ENCODE measurements around the gene TM6SF1.

The TM6SF1 gene

DNA sequence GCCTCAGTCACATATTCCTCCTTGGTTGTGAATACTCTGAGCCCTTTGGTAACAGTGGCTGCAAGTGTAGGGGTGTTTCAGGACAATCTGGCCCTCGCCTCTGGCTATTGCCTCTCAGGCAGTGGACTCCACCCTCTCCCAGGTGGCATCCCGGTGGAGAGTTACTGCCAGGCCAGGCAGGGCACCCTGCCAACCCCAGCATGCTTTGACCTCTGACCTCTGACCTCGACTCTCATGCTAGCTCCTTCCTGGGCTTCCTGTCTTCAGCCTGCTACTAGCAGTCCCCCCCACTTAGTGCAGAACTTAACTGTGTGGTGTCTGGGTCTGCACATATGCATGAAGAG is 5.5 kb downstream of the TM6SF1 start:
- Histone ChIP-seq H3K23ac (ENCODE audit: low read depth, low read length, poor library complexity) (no peak overlapping the region), H3K9ac (ENCODE audit: low read depth, low read length, poor library complexity) (no peak overlapping the region), H3K14ac (ENCODE audit: low read length) (no peak overlapping the region), H2AK5ac (ENCODE audit: low read depth, low read length) (no peak overlapping the region), H4K8ac (ENCODE audit: low read depth, low read length) (no peak overlapping the region), H3K4me1 (ENCODE audit: control insufficient read depth in 2 of 2, insufficient read depth in 1 of 2, low read depth in 1 of 2, low read length in 2 of 2) (peaks cover 0 to 3% of the 10 kb centered on the region in 2 donors), H3K79me1 (ENCODE audit: low read depth, low read length) (peaks cover 2% of the 10 kb centered on the region), H3K4me2 (ENCODE audit: insufficient read depth, low read length, poor library complexity, severe bottlenecking) (no peak overlapping the region), H4K91ac (ENCODE audit: low read depth, low read length, poor library complexity) (no peak overlapping the region), H2BK120ac (ENCODE audit: low read depth, low read length) (no peak overlapping the region), H3K27ac (replicated peaks; ENCODE audit: low read length) (no peak overlapping the region), H2BK5ac (ENCODE audit: low read length) (no peak overlapping the region), H3K4ac (ENCODE audit: low read length) (no peak overlapping the region), H3K27me3 (ENCODE audit: control insufficient read depth in 3 of 3, insufficient read depth in 3 of 3, low read depth in 1 of 3, low read length in 3 of 3) (peaks cover 3 to 21% (median 5%) of the 10 kb centered on the region in 3 experiments), H2BK12ac (ENCODE audit: low read length) (no peak overlapping the region), H2BK15ac (ENCODE audit: low read length) (no peak overlapping the region), H2AFZ (ENCODE audit: low read length) (no peak overlapping the region), H3K4me3 (ENCODE audit: low read length in 2 of 2) (no peak overlapping the region), H3K18ac (ENCODE audit: low read length) (no peak overlapping the region), H3K9me3 (replicated peaks in 1 of 2; ENCODE audit: control insufficient read depth in 2 of 2, insufficient read depth in 1 of 2, low read depth in 1 of 2, low read length in 2 of 2) (peaks cover 0 to 2% of the 10 kb centered on the region in 2 donors), H3K36me3 (replicated peaks in 1 of 2; ENCODE audit: control insufficient read depth in 2 of 2, insufficient read depth in 2 of 2, low read length in 2 of 2) (peaks cover 1 to 14% of the 10 kb centered on the region in 2 donors)
- WGBS, 2 donors (ENCODE audit: extremely low coverage in 2 of 2, insufficient read length in 2 of 2, insufficient replicate concordance in 1 of 2): no CpG with 5 or more reads among the region's 3 CpGs
- DNase-seq (ENCODE audit: low spot score): no peak

DNA sequence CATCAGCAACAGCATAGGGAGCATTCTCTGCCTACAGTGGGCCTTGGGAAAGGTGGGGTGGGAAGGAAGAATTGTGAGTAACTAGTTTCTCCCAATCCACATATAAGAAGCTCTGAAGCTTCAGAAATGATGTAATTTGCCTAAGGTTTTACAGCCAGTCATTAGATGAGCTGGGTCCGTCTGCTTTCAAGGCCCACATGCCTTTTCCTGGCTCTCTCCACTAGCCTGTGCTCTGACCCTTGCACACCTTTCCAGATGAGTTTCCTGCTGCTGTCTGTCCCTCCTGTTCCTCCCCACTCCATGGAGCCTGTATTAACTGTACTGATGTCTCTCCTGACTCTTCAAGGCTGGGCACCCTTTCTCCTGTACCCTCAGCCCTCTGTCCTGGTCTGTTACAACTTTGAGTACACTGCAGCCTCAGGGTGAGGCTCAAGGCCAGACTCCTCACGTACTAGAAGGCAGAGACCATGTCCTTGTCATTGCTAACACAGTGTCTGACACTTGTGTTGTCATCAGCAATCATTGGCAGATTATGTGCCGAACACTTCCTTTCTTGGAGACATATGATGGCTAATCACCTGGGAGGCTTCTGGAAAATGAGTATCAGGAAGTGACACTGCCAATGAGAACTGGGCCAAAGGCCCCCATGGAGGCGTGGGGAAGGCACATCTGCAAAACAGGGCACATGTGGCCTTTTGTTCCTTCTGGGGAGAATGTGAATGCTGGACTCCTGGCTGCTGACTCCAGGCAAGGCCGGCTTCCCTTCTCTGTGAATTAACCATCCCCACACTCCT is 6.6 kb downstream of the TM6SF1 start:
- Histone ChIP-seq H2AFZ (ENCODE audit: low read length) (no peak overlapping the region), H2BK120ac (ENCODE audit: low read depth, low read length) (no peak overlapping the region), H2BK15ac (ENCODE audit: low read length) (no peak overlapping the region), H4K91ac (ENCODE audit: low read depth, low read length, poor library complexity) (no peak overlapping the region), H3K18ac (ENCODE audit: low read length) (no peak overlapping the region), H3K23ac (ENCODE audit: low read depth, low read length, poor library complexity) (no peak overlapping the region), H3K4ac (ENCODE audit: low read length) (no peak overlapping the region), H2BK5ac (ENCODE audit: low read length) (no peak overlapping the region), H2BK12ac (ENCODE audit: low read length) (no peak overlapping the region), H3K27me3 (ENCODE audit: control insufficient read depth in 3 of 3, insufficient read depth in 3 of 3, low read depth in 1 of 3, low read length in 3 of 3) (peaks cover 0 to 10% (median 0%) of the 10 kb centered on the region in 3 experiments), H3K4me1 (ENCODE audit: control insufficient read depth in 2 of 2, insufficient read depth in 1 of 2, low read depth in 1 of 2, low read length in 2 of 2) (peaks cover 0 to 3% of the 10 kb centered on the region in 2 donors), H3K9ac (ENCODE audit: low read depth, low read length, poor library complexity) (no peak overlapping the region), H3K36me3 (replicated peaks in 1 of 2; ENCODE audit: control insufficient read depth in 2 of 2, insufficient read depth in 2 of 2, low read length in 2 of 2) (peaks cover 1 to 14% of the 10 kb centered on the region in 2 donors), H4K8ac (ENCODE audit: low read depth, low read length) (no peak overlapping the region), H3K79me1 (ENCODE audit: low read depth, low read length) (no peaks in the 10 kb centered on the region), H3K9me3 (replicated peaks in 1 of 2; ENCODE audit: control insufficient read depth in 2 of 2, insufficient read depth in 1 of 2, low read depth in 1 of 2, low read length in 2 of 2) (peaks cover 0 to 2% of the 10 kb centered on the region in 2 donors), H3K4me3 (ENCODE audit: low read length in 2 of 2) (no peak overlapping the region), H3K4me2 (ENCODE audit: insufficient read depth, low read length, poor library complexity, severe bottlenecking) (no peak overlapping the region), H3K14ac (ENCODE audit: low read length) (no peak overlapping the region), H2AK5ac (ENCODE audit: low read depth, low read length) (no peak overlapping the region), H3K27ac (replicated peaks; ENCODE audit: low read length) (no peak overlapping the region)
- DNase-seq (ENCODE audit: low spot score): no peak
- WGBS, 2 donors (ENCODE audit: extremely low coverage in 2 of 2, insufficient read length in 2 of 2, insufficient replicate concordance in 1 of 2): no CpG with 5 or more reads among the region's 5 CpGs

DNA sequence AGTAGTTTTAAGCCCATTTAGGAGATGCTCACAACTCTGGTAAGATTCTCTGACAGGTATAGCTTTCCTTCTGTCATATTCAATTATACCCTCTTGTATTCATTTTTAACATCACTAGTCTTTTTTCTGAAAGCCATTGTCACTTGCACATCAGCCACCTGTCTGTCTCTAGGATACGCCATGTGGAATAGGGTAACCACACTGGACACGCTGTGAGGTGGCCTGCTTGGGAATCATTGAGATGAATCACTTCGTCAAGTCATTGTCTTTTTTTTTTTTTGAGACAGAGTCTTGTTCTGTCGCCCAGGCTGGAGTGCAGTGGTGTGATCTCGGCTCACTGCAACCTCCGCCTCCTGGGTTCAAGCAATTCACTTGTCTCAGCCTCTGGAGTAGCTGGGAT is 7.4 kb downstream of the TM6SF1 start:
- Histone ChIP-seq H2BK5ac (ENCODE audit: low read length) (no peak overlapping the region), H3K4ac (ENCODE audit: low read length) (no peak overlapping the region), H3K4me3 (ENCODE audit: low read length in 2 of 2) (no peak overlapping the region), H2BK120ac (ENCODE audit: low read depth, low read length) (no peak overlapping the region), H3K14ac (ENCODE audit: low read length) (no peak overlapping the region), H3K18ac (ENCODE audit: low read length) (no peak overlapping the region), H3K27me3 (ENCODE audit: control insufficient read depth in 3 of 3, insufficient read depth in 3 of 3, low read depth in 1 of 3, low read length in 3 of 3) (peaks cover 0 to 3% (median 0%) of the 10 kb centered on the region in 3 experiments), H2BK12ac (ENCODE audit: low read length) (no peak overlapping the region), H2BK15ac (ENCODE audit: low read length) (no peak overlapping the region), H3K9ac (ENCODE audit: low read depth, low read length, poor library complexity) (no peak overlapping the region), H3K79me1 (ENCODE audit: low read depth, low read length) (no peaks in the 10 kb centered on the region), H2AK5ac (ENCODE audit: low read depth, low read length) (no peak overlapping the region), H2AFZ (ENCODE audit: low read length) (no peak overlapping the region), H3K9me3 (replicated peaks in 1 of 2; ENCODE audit: control insufficient read depth in 2 of 2, insufficient read depth in 1 of 2, low read depth in 1 of 2, low read length in 2 of 2) (peaks cover 0 to 2% of the 10 kb centered on the region in 2 donors), H3K36me3 (replicated peaks in 1 of 2; ENCODE audit: control insufficient read depth in 2 of 2, insufficient read depth in 2 of 2, low read length in 2 of 2) (peaks cover 1 to 14% of the 10 kb centered on the region in 2 donors), H4K8ac (ENCODE audit: low read depth, low read length) (no peak overlapping the region), H4K91ac (ENCODE audit: low read depth, low read length, poor library complexity) (no peak overlapping the region), H3K27ac (replicated peaks; ENCODE audit: low read length) (no peak overlapping the region), H3K23ac (ENCODE audit: low read depth, low read length, poor library complexity) (no peak overlapping the region), H3K4me2 (ENCODE audit: insufficient read depth, low read length, poor library complexity, severe bottlenecking) (no peak overlapping the region), H3K4me1 (ENCODE audit: control insufficient read depth in 2 of 2, insufficient read depth in 1 of 2, low read depth in 1 of 2, low read length in 2 of 2) (peaks cover 0 to 3% of the 10 kb centered on the region in 2 donors)
- WGBS, 2 donors (ENCODE audit: extremely low coverage in 2 of 2, insufficient read length in 2 of 2, insufficient replicate concordance in 1 of 2): no CpG with 5 or more reads among the region's 6 CpGs
- no peak for DNase-seq (ENCODE audit: low spot score)

DNA sequence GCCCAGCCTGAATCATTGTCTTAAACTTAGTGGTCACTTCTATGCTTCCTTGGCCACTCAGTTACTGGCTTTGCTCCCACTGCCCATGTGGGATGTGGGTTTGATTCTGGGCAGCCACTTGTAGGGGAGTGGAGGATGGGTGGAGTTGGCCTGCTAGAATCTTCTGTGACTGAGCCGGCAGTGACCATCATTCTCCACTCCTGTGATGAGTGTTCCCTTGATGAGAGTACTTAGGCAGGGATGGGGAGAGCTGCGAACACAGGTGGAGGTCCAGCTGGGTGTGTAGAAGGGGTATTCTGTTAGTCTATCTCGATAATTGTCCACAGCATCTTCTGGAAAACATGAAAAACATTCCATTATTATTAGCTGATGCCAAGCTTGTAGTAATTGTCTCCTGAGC is 8.0 kb downstream of the TM6SF1 start:
- WGBS, 2 donors (ENCODE audit: extremely low coverage in 2 of 2, insufficient read length in 2 of 2, insufficient replicate concordance in 1 of 2): no CpG with 5 or more reads among the region's 3 CpGs
- no peak overlapping the region for H4K91ac ChIP-seq (ENCODE audit: low read depth, low read length, poor library complexity)
- no peak overlapping the region for H2AFZ ChIP-seq (ENCODE audit: low read length)
- H3K36me3 ChIP-seq (replicated peaks in 1 of 2; ENCODE audit: control insufficient read depth in 2 of 2, insufficient read depth in 2 of 2, low read length in 2 of 2): peaks cover 1 to 14% of the 10 kb centered on the region in 2 donors
- no peak overlapping the region for H2AK5ac ChIP-seq (ENCODE audit: low read depth, low read length)
- H3K4me2 ChIP-seq (ENCODE audit: insufficient read depth, low read length, poor library complexity, severe bottlenecking): no peak overlapping the region
- H3K23ac ChIP-seq (ENCODE audit: low read depth, low read length, poor library complexity): no peak overlapping the region
- no peak overlapping the region for H2BK120ac ChIP-seq (ENCODE audit: low read depth, low read length)
- no peak overlapping the region for H2BK15ac ChIP-seq (ENCODE audit: low read length)
- peaks cover 0 to 2% of the 10 kb centered on the region in 2 donors for H3K9me3 ChIP-seq (replicated peaks in 1 of 2; ENCODE audit: control insufficient read depth in 2 of 2, insufficient read depth in 1 of 2, low read depth in 1 of 2, low read length in 2 of 2)
- no peak overlapping the region for H2BK12ac ChIP-seq (ENCODE audit: low read length)
- no peak overlapping the region for H3K14ac ChIP-seq (ENCODE audit: low read length)
- H3K9ac ChIP-seq (ENCODE audit: low read depth, low read length, poor library complexity): no peak overlapping the region
- no peak overlapping the region for H3K4ac ChIP-seq (ENCODE audit: low read length)
- no peak for DNase-seq (ENCODE audit: low spot score)
- no peak overlapping the region for H2BK5ac ChIP-seq (ENCODE audit: low read length)
- H3K79me1 ChIP-seq (ENCODE audit: low read depth, low read length): no peaks in the 10 kb centered on the region
- no peak overlapping the region for H3K27ac ChIP-seq (replicated peaks; ENCODE audit: low read length)
- H3K4me3 ChIP-seq (ENCODE audit: low read length in 2 of 2): no peak overlapping the region
- no peaks in the 10 kb centered on the region for H3K27me3 ChIP-seq (ENCODE audit: control insufficient read depth in 3 of 3, insufficient read depth in 3 of 3, low read depth in 1 of 3, low read length in 3 of 3)
- H3K18ac ChIP-seq (ENCODE audit: low read length): no peak overlapping the region
- H3K4me1 ChIP-seq (ENCODE audit: control insufficient read depth in 2 of 2, insufficient read depth in 1 of 2, low read depth in 1 of 2, low read length in 2 of 2): peaks cover 0 to 3% of the 10 kb centered on the region in 2 donors
- H4K8ac ChIP-seq (ENCODE audit: low read depth, low read length): no peak overlapping the region
